Stromal cell of bone marrow (primary cell): ENCODE data around the gene MC3R.
"Not testable (repeated sequence)": the region's sequence is repeated elsewhere in the genome, so short reads cannot be mapped to it uniquely, and the experiment has no call there.

Experiments used
- DNase-seq: peaks from one replicate; pipeline ENCODE4 v3.0.0-alpha.2; 2012; ENCODE audit warnings: low read depth

MC3R gene

DNA sequence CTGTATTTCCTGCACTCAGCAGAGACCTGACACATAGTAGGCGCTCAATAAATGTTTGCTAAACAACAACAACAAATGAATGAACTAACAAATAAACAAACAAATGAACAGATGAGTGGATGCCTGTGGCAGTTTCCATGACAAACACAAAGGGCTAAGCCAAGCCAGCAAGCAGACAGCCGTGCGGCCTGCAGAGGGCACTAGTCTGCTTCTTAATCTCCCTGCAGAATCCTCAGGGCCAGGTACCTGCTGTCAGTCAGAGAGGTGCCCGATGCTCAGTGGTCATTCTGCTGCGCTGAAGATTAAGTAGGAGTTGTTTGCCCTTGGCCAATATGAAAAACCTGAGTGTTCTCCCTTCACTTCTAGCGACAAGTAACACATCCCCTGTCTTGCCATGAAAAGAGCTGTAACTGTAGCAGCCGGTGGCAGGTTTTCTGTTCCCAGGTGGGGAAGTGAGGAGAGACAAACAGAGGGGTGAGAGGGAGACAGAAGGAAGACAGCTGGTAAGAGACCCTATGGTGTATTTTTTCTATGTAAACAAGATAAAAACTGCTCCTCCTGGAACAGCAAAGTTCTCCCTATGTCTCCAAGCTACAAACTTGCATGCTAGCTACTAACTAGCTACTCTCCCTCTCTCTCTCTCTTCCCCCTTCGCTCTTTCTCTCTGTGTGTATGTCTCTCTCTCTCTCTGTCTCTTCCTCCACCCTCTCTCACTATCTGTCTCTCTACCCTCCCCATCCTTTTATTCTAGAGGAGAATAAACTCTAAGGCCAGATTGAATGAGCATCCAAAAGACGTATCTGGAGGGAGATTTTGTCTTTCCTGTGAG is at the start of gene MC3R:
Gene MC3R (plus strand): TSS at position 779 of the 829 bp plus-strand sequence. CDS start 112 bp downstream, outside the sequence.
- DNase-seq, result peak; percentile 6

- DNase-seq, result no peak
Observed at GRCh38 chr20:56200456-56200855, 48.1 kb upstream of the MC3R start.

DNA sequence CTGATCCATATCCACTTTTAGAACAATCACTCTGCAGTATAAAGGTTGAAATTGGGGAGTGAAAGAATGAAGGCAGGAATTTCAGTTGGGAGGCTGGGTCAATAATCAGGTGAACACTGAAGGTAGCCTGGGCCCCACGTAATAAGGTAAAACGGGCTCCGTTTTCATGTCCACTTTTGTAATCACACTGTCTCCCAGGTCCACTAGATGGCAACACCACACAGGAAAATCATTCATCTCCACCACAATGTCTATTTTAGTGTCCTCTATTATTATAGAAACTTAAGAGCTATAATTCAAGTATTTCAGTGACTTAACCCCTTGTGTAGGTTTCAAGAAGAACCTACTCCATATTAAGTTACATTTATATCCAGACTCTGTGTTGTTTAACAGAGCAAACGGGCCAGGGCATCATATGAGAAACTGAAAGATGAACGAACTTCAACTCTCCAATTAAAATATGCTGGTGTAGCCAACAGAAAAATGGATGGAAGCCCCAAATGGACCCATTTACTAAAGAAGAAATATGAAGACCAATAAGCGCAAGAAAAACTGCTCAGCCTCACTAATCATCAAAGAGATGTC is 45.9 kb upstream of the MC3R start:
- no peak for DNase-seq

- DNase-seq, result no peak
Observed at GRCh38 chr20:56204206-56204605, 44.3 kb upstream of the MC3R start.

- no peak for DNase-seq
Observed at GRCh38 chr20:56205346-56205745, 43.2 kb upstream of the MC3R start.

DNA sequence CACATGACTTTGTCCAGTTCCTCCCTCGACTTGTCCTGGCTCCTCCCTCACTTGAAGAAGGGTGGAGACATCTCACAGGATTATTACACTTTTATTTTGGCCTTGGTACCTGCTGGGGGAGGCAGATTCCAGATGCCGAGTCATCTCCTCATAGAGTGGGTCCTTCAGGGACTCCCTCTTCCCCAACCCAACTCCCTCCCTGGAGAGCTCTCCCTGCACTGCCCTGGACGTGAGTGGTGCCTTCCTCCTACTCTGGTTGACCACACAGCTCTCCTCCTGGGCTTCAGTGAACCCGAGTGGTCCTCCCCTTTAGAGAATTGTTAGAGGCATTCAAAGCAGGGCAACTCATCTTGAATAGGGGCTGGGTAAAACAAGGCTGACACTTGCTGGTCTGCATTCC is 40.9 kb upstream of the MC3R start:
- DNase-seq, result no peak

DNA sequence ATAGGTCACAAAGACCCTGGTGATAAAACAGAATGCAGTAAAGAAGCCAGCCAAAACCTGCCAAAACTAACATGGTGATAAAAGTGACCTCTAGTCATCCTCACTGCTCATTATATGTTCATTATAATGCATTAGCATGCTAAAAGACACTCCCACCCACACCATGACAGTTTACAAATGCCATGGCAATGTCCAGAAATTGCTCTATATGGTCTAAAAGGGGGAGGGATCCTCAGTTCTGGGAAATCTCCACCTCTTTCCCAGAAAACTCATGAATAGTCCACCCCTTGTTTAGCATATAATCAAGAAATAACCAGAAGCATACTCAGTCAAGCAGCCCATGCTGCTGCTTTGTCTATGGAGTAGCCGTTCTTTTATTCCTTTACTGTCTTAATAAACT is 40.4 kb upstream of the MC3R start:
- DNase-seq, result no peak

DNA sequence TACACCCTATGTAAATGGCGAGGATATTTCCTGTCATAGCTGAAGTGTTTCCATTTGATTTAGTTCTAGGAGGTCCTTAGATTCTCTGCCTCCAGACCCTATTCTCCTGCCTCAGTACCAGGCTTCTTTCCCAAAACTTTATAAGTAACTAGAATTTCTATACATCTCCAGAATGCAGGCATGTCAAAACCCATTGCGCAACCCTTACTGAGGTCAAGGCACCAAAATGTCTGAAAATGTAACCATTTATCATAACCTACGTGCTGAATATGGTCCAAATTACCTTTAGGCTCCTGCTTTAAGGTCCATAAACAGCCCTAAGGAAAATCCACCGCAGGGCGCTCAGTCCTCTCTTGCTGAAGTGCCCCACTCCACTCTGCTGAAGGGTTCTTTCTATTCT is 37.5 kb upstream of the MC3R start:
- DNase-seq, result no peak

GRCh38 chr20:56212091-56212490 is 36.4 kb upstream of the MC3R start:
- no peak for DNase-seq

GRCh38 chr20:56213321-56213720 is 35.2 kb upstream of the MC3R start:
- no peak for DNase-seq

DNA sequence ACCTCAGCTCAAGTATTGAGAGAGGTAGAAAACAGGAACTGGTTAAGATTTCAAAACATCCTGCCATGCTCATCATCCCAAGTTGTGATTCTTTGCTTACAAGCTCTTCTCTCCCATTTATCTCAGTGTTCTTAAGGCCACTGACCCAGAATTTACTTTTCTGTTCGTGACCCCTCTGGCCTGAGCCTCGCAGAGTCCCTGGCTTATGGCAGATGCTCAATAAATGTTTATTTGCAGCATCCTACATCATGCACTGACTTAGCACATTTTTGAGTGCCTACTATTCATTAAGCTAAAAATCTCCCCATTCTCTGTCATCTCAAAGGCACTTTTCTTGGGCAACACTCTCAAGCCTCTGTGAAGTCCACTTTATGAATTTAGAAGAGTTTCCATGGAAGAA is 33.4 kb upstream of the MC3R start:
- no peak for DNase-seq

DNA sequence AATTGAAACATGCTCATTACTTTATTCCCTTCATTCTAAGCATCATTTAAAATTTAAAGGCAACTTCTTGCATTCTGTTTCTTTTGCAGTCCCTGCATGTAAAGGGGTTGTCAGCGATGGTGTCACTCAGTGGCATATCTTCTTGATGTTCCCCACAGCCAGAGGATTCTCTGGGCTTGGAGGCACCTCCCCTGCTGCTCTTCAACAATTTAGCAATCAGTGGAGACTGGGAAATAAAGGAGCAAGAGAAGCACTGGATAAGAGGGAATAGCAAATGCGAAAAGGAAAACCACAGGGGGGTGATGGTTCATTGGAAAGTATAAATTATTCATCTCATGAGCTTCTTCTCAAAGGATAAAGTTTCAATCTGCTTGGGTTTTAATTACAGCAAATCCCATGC is 30.7 kb upstream of the MC3R start:
- DNase-seq, result no peak

DNA sequence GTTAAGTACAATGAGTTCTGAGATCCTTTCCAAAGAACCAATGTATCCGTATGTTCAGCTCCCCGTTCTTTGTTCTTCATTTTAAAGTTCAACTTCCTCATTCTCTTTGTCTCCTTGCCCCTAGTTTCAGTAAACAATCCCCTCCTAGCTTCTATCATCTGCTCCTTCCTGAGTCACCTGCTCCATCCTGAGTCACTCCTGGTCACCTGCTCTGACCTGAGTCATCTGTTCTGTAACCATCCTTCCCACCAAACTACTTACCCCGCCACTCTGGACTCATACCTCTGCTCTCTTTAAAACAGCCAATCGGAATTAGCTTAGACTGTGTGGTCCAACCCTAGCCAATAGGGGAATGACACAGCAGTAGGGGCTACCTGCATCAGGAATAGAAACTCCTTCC is 27.3 kb upstream of the MC3R start:
- not testable (repeated sequence) for DNase-seq

GRCh38 chr20:56222201-56222600 is 26.3 kb upstream of the MC3R start:
- DNase-seq, result no peak

DNA sequence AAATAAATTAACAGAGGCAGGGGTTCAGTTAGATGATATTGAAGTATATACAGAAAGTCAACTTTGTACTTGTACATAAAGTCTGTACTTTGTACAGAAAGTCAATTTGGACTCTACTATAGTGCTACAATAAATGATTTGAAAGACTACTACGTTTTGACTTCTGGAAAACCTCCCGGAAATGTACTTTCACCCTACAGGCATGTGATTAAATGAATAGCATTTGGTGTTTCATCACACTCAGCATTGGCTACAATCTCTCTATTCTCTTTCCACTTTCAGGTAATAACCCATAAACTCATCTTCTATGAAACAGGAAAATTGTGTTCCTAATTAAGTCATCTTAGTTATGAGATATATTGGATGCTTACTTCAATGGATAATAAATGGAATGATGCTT is 25.6 kb upstream of the MC3R start:
- no peak for DNase-seq

DNA sequence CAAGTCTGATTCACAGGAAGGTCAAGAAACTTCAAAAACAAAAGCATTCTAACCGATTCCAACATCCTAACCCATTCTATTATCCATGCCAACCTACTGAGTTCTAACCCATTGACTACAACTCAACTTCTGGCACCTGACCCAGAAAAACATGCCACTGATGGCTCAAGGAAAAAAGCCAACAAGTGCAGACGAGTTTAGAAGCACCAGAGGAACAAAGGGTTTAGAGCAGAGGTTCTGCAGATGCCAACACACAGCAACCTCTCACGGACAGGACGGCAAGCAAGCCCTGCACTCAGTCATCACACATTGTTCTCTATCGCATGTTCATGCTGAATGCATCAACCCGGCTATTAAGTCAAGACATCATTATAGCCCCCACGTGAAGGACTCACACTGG is 25.2 kb upstream of the MC3R start:
- no peak for DNase-seq

GRCh38 chr20:56228021-56228420 is 20.5 kb upstream of the MC3R start:
- DNase-seq, result no peak

- DNase-seq, result no peak
Observed at GRCh38 chr20:56229812-56230211, 18.7 kb upstream of the MC3R start.

DNA sequence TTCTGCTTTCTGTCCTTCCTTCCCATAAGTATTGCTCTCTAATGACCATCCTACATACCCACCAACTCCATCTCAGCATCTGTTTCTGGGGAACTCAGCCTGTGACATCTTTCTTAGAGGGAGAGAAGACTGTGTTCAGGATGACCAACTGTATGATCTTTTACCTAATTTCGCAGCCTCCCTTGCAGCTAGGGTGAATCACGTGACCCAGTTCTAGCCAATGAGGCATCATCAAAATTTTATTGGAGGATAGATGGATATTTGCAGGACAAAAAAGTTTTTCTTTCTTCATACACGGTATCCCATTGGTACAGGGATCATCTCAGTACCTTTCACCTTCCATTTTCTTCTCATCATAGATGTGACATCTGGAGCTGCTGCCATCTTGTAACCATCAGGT is 14.4 kb upstream of the MC3R start:
- no peak for DNase-seq

DNA sequence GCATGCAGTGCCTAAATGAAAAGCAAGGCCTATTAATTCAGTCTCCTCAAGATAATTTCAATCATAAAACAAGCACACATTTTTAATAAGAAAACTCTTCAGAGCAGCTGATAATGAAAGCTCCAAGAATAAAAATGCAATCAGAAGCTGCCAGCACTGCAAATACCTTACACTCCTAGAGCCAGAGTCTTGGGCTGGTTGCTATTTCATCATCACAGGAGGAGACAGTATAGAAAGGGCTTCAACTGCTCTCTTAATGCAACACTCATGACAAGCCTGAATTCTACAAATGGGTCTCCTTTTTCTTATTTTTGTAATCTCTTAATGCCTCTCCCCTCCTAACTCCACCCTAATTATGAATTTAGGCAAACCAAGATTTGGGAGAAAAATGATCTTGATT is 11.2 kb upstream of the MC3R start:
- DNase-seq, result no peak

- no peak for DNase-seq
Observed at GRCh38 chr20:56244259-56244658, 4.3 kb upstream of the MC3R start.

DNA sequence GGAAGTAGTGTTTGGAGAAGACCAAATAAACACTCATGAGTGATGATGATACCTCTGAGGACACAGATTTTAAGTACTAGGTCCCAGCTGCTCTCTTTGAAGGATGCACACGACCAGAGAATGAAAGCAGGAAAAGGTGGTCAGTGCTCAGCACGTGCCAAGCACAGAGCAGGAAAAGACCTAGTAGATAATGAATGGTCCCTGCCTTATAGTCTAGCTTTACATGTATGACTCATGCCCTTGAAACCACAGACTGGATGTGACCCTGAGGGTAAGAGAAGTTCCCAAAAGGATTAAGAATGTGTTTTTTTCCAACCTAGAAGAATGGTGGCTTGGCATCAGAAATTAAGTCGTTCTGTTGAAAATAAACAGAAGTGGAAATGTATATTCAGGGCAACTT is 2.8 kb upstream of the MC3R start:
- no peak for DNase-seq

DNA sequence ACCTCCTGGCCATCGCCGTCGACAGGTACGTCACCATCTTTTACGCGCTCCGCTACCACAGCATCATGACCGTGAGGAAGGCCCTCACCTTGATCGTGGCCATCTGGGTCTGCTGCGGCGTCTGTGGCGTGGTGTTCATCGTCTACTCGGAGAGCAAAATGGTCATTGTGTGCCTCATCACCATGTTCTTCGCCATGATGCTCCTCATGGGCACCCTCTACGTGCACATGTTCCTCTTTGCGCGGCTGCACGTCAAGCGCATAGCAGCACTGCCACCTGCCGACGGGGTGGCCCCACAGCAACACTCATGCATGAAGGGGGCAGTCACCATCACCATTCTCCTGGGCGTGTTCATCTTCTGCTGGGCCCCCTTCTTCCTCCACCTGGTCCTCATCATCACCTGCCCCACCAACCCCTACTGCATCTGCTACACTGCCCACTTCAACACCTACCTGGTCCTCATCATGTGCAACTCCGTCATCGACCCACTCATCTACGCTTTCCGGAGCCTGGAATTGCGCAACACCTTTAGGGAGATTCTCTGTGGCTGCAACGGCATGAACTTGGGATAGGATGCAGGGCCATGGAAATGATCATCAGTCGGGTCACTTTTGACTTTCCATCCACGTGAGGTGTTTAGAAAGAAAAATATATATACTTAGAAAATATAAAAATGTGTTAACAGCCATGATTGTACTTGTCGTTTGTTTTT is 868 bp downstream of the MC3R start:
- DNase-seq, result no peak
